HepG2 (cell line): ENCODE results near the gene LPIN3. TPM values are rescaled to one million over a fixed set of nuclear protein-coding genes. Genes with fewer than 3 reads are reported as not detected.

Experiments
- ATAC-seq: fragments of 200-7000 bp; cut with Tn5 transposase; 3 replicates; pipeline ENCODE4 v1.9.1; 2020; ENCODE audit warnings: mild to moderate bottlenecking, moderate library complexity
- BruUV-seq: library from RNA; stranded (reverse); fragments of 400-500 nt; replicated peaks from 2 replicates; lab custom pipeline; 2021; lab: Mats Ljungman, UMichigan
- CTCF ChIA-PET: fragments of 300-600 bp; formaldehyde crosslinking; extraction: SDS; loops from one replicate; lab custom pipeline; 2021; ENCODE audit warnings: low total read pairs, inconsistent platforms, low intra/inter-chr PET ratio; lab: Yijun Ruan, JAX
- POLR2A ChIA-PET: fragments of 350-600 bp; sonication (Branson Sonifier 250); formaldehyde crosslinking; loops from one replicate; lab custom pipeline; 2020; ENCODE audit warnings: antibody characterized with exemption, inconsistent platforms; lab: Yijun Ruan, JAX
- DNase-seq: peaks from one replicate; pipeline ENCODE4 v3.0.0-alpha.2; 2015; ENCODE audit warnings: low spot score
- FAIRE-seq: peaks from 3 replicates; lab custom pipeline; 2011; peaks lifted over from hg19 to GRCh38; lab: Jason Lieb, UNC
- H2AFZ ChIP-seq: one replicate; pipeline ENCODE4 v1.6.1; 2011; ENCODE audit warnings: low read length, inconsistent platforms
- H3K27ac ChIP-seq: fragments of 300-600 bp; 3 replicates; pipeline ENCODE4 v1.8.0; 2011; ENCODE audit warnings: mixed run types, mild to moderate bottlenecking, mixed read lengths, low read length, inconsistent platforms; ENCODE audit not compliant: insufficient read depth; ENCODE audit errors: extremely low read length
- H3K27me3 ChIP-seq, 2 experiments: fragments of 200-600 bp in 1 of 2; 2 replicates in 1 of 2; 3 replicates in 1 of 2; pipeline versions ENCODE4 v1.6.0 to v1.8.0; 2011; ENCODE audit warnings: low read length in 2 of 2, mild to moderate bottlenecking in 2 of 2, moderate library complexity in 2 of 2, inconsistent platforms in 1 of 2; ENCODE audit not compliant: insufficient read depth in 2 of 2, control insufficient read depth in 1 of 2
- H3K36me3 ChIP-seq, 2 experiments: fragments of 200-600 bp in 1 of 2; replicated peaks in 1 of 2; 2 replicates in 1 of 2; 3 replicates in 1 of 2; pipeline versions ENCODE4 v1.5.1 to v1.8.0; 2011; ENCODE audit warnings: low read length in 2 of 2, inconsistent platforms in 1 of 2; ENCODE audit not compliant: insufficient read depth in 2 of 2, control insufficient read depth in 1 of 2
- H3K4me1 ChIP-seq: 2 replicates; pipeline ENCODE4 v1.5.1; 2012; ENCODE audit warnings: low read length, inconsistent platforms; ENCODE audit not compliant: insufficient read depth
- H3K4me2 ChIP-seq: 2 replicates; pipeline ENCODE4 v1.6.0; 2011; ENCODE audit warnings: low read depth, low read length, inconsistent platforms
- H3K4me3 ChIP-seq, 3 experiments: fragments of 200-600 bp in 1 of 3; sonication (generic), shearing (Covaris generic) in 1 of 3; replicated peaks in 1 of 3; 2 replicates each; pipeline ENCODE4 v1.5.1; 2011 to 2016; ENCODE audit warnings: low read length in 3 of 3, inconsistent platforms in 2 of 3, low read depth in 2 of 3, mild to moderate bottlenecking in 2 of 3, control low read depth in 1 of 3, mixed read lengths in 1 of 3; ENCODE audit not compliant: insufficient read depth in 1 of 3
- H3K79me2 ChIP-seq: one replicate; pipeline ENCODE4 v1.6.1; 2011; ENCODE audit warnings: low read length, inconsistent platforms; ENCODE audit not compliant: insufficient read depth
- H3K9ac ChIP-seq: 2 replicates; pipeline ENCODE4 v1.6.0; 2011; ENCODE audit warnings: mild to moderate bottlenecking, low read depth, low read length, inconsistent platforms; ENCODE audit not compliant: insufficient read depth
- H3K9me3 ChIP-seq: 2 replicates; pipeline ENCODE4 v1.5.1; 2012; ENCODE audit warnings: mild to moderate bottlenecking, low read length
- H4K20me1 ChIP-seq: 2 replicates; pipeline ENCODE4 v1.6.0; 2011; ENCODE audit warnings: inconsistent platforms, mild to moderate bottlenecking, low read length, moderate library complexity; ENCODE audit not compliant: insufficient read depth
- ATF1 ChIP-seq: IDR thresholded peaks from 2 replicates; pipeline ENCODE4 v1.6.1; 2016; ENCODE audit warnings: mild to moderate bottlenecking, control low read depth
- ERF ChIP-seq: IDR thresholded peaks from 2 replicates; pipeline ENCODE4 v1.6.1; 2018; ENCODE audit warnings: missing biosample characterization, missing genetic modification reagents
- WGBS: methylation state at CpG from one replicate; pipeline ENCODE4 v1.1.6; 2017; ENCODE audit warnings: low lambda C conversion rate; 5-methylcytosine and 5-hydroxymethylcytosine counted together
- in situ Hi-C: cut with HindIII; loops from 2 replicates; pipeline ENCODE4 v1.10.0; 2017; ENCODE audit warnings: low pct_unique_long_range_greater_than_20kb; ENCODE audit not compliant: extremely low pct_ligation_motif_present
- intact Hi-C: fragments of 100-400 bp; cut with micrococcal nuclease; formaldehyde crosslinking; loops from one replicate; pipeline ENCODE4 v1.10.0; 2022; ENCODE audit not compliant: unreplicated experiment
- polyA plus RNA-seq, 8 experiments: library from polyadenylated mRNA; depleted of rRNA in 3 of 8; stranded (reverse) in 7 of 8; unstranded in 1 of 8; fragments of >200 nt; fragmentation: Illumina TruSeq in 4 of 8; extraction: Trizol in 4 of 8; gene quantifications; 2 replicates each; pipeline versions ENCODE4 v1.2.1 to v1.2.3, GENCODE V29; 2011 to 2016; ENCODE audit warnings: low read depth in 4 of 8, missing spikeins in 1 of 8, mixed read lengths in 1 of 8; ENCODE audit not compliant: insufficient read depth in 1 of 8
- total RNA-seq, 5 experiments: library from RNA; depleted of rRNA; stranded (reverse); fragments of >200 nt; fragmentation: Illumina TruSeq; extraction: Trizol; gene quantifications; 2 replicates each; pipeline ENCODE4 v1.2.3, GENCODE V29; 2016; ENCODE audit warnings: low read depth in 1 of 5
- TF ChIP-seq, protein P1 (sequence below): sonication (generic); formaldehyde crosslinking; IDR thresholded peaks from 2 replicates; pipeline ENCODE4 v1.8.0; 2022; ENCODE audit warnings: mild to moderate bottlenecking, missing genetic modification reagents, borderline replicate concordance
- TF ChIP-seq, protein P2 (sequence below): sonication (generic); formaldehyde crosslinking; IDR thresholded peaks from 2 replicates; pipeline ENCODE4 v1.4.0; 2020; ENCODE audit warnings: mild to moderate bottlenecking, missing genetic modification reagents

Gene LPIN3
- total and polyA plus RNA-seq, 2 of the 13 experiments (the other 11 are each of a cell fraction or from before 2014, with no cell fraction given): 14.2 to 28.6 TPM

GRCh38 chr20:41407607-41408006 lies 67.0 kb downstream of the LPIN3 start:
- Histone ChIP-seq H3K79me2 (no peaks in the 10 kb centered on the region), H3K9me3 (no peaks in the 10 kb centered on the region), H4K20me1 (no peaks in the 10 kb centered on the region), H3K4me3 (no peak overlapping the region), H3K4me2 (no peak overlapping the region), H3K9ac (no peak overlapping the region), H3K36me3 (peaks cover 56 to 91% of the 10 kb centered on the region in 2 experiments), H2AFZ (no peak overlapping the region), H3K27me3 (no peaks in the 10 kb centered on the region), H3K27ac (no peak overlapping the region), H3K4me1 (no peaks in the 10 kb centered on the region)
- ChIA-PET POLR2A (no interaction called here), CTCF (no interaction called here)
- in situ Hi-C loops (no loop called here), intact Hi-C loops (no loop called here)
- no peak for TF ChIP-seq ERF (CRISPR knock-in tag)
- TF ChIP-seq, protein P1, sequence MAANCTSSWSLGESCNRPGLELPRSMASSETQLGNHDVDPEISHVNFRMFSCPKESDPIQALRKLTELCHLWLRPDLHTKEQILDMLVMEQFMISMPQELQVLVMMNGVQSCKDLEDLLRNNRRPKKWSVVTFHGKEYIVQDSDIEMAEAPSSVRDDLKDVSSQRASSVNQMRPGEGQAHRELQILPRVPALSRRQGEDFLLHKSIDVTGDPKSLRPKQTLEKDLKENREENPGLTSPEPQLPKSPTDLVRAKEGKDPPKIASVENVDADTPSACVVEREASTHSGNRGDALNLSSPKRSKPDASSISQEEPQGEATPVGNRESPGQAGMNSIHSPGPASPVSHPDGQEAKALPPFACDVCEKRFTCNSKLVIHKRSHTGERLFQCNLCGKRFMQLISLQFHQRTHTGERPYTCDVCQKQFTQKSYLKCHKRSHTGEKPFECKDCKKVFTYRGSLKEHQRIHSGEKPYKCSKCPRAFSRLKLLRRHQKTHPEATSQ (CRISPR knock-in tag): no peak
- TF ChIP-seq, protein P2, sequence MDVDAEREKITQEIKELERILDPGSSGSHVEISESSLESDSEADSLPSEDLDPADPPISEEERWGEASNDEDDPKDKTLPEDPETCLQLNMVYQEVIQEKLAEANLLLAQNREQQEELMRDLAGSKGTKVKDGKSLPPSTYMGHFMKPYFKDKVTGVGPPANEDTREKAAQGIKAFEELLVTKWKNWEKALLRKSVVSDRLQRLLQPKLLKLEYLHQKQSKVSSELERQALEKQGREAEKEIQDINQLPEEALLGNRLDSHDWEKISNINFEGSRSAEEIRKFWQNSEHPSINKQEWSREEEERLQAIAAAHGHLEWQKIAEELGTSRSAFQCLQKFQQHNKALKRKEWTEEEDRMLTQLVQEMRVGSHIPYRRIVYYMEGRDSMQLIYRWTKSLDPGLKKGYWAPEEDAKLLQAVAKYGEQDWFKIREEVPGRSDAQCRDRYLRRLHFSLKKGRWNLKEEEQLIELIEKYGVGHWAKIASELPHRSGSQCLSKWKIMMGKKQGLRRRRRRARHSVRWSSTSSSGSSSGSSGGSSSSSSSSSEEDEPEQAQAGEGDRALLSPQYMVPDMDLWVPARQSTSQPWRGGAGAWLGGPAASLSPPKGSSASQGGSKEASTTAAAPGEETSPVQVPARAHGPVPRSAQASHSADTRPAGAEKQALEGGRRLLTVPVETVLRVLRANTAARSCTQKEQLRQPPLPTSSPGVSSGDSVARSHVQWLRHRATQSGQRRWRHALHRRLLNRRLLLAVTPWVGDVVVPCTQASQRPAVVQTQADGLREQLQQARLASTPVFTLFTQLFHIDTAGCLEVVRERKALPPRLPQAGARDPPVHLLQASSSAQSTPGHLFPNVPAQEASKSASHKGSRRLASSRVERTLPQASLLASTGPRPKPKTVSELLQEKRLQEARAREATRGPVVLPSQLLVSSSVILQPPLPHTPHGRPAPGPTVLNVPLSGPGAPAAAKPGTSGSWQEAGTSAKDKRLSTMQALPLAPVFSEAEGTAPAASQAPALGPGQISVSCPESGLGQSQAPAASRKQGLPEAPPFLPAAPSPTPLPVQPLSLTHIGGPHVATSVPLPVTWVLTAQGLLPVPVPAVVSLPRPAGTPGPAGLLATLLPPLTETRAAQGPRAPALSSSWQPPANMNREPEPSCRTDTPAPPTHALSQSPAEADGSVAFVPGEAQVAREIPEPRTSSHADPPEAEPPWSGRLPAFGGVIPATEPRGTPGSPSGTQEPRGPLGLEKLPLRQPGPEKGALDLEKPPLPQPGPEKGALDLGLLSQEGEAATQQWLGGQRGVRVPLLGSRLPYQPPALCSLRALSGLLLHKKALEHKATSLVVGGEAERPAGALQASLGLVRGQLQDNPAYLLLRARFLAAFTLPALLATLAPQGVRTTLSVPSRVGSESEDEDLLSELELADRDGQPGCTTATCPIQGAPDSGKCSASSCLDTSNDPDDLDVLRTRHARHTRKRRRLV (CRISPR knock-in tag): no peak
- TF ChIP-seq ATF1 (CRISPR knock-in tag): no peak
- FAIRE-seq (no peak), DNase-seq (no peak), ATAC-seq (no peak)
- no TSS peak for BruUV-seq
- WGBS: 95% methylated on average over 10 of the region's 10 CpGs
